Stimulated activated CD4-positive, alpha-beta T cell treated with anti-CD3 and anti-CD28 coated beads, Interleukin-1b, Interleukin-23, amount 100 ng/mL, for 4 hours (primary cell): ENCODE data around the gene PIR.

ENCODE experiments used
- DNase-seq, 2 donors: peaks; one replicate each; pipeline ENCODE4 v3.0.0-alpha.2; 2020; ENCODE audit warnings: low read depth in 2 of 2

PIR gene

GRCh38 chrX:15483891-15484290 lies 9.2 kb downstream of the PIR start:
- DNase-seq = no peak

- DNase-seq = no peak
Measured at GRCh38 chrX:15475486-15475885, 17.6 kb downstream of the PIR start.

GRCh38 chrX:15475021-15475420 lies 18.1 kb downstream of the PIR start:
- no peak for DNase-seq

GRCh38 chrX:15474028-15474427 lies 19.1 kb downstream of the PIR start:
- no peak for DNase-seq

GRCh38 chrX:15472531-15472930 lies 20.6 kb downstream of the PIR start:
- DNase-seq = no peak

- DNase-seq = peak; percentile 24 to 37
Measured at GRCh38 chrX:15471028-15471427, 22.1 kb downstream of the PIR start.

DNA sequence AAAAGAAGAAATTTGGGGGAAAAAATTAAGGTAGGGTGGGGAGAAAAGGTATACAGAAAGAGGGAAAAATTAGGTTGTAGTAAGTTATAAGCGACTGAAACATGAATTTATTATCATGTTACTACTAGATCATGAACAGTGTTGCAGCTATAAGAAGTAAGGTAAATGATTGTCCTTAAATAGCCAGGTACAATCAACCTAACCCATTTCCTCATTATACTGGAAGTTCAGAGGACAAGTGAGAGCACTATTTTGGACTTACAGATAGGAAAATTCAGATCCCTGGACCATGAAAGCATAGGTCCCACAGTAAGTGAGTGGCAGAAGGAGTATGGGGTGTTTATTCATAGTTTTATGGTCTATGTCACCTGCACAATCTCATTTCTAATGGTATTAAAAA lies 23.5 kb downstream of the PIR start:
- no peak for DNase-seq

- no peak for DNase-seq
Measured at GRCh38 chrX:15468036-15468435, 25.1 kb downstream of the PIR start.

DNA sequence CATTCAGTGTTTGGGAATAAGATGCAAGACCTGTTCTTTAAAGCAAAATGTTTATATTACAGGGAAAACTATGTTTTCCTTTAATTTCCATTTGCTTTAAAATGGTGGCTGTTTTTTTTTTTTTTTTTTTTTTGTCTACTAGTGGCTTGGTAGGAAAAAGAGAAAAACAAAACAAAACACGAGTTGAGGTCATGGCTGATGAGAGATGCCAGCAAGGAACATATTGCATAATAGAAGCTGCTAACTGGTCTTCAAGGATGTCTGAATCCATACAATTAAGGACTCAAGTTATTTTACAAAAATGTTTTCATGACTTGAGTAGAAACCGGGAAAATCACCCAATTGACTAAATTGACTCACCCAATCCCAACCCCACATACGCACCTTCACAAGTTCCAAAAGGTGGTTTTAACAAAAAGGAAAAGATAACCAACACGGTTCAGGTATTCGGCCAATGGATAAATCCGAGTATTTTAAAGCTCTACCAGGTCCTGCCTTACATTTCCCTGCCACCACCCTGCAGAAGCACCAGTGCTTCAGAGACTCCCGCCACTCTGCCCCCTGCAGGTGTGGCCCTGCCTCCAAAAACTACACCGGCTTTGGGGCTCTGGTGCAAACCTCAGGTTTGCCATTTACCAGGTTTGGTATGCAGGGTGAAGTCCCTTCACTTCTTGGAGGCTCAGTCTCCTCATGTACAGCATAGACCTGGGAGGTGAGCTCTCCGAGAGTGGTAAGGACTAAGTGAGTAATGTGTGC lies 27.1 kb downstream of the PIR start:
- no peak for DNase-seq

- DNase-seq = no peak
Measured at GRCh38 chrX:15465347-15465746, 27.8 kb downstream of the PIR start.

- no peak for DNase-seq
Measured at GRCh38 chrX:15464704-15465103, 28.4 kb downstream of the PIR start.

GRCh38 chrX:15451913-15452312 lies 41.2 kb downstream of the PIR start:
- no peak for DNase-seq

DNA sequence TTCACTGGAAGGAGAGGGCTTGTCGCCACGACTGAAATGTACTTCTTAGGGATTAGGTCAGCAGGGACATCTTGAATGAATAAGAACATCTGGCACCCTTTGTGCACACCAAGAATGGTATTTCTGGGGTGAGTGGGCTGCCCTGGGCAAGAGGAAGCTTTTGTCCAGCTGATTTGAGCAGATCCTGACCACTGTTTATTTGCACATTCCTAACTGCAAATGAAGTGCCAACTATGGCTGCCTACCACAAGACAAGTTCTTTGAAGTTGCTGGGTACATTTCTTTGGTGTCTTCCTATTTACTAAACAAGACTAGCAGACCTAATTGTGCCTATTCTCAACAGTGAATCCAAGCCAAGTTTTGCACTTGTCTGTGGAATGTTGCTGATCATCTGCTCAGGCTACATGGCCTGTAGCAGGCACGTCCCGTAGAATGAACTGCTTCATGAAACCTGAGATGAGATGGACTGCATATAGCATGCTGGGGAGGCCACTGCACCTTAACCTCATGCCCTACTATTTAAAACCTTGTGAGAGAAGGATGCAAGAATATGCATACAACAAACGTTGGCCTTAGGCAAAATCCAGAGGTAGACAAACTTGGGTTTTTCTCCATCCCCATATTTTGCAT lies 45.0 kb downstream of the PIR start:
- no peak for DNase-seq

- DNase-seq = no peak
Measured at GRCh38 chrX:15441464-15441863, 51.7 kb downstream of the PIR start.

- DNase-seq = no peak
Measured at GRCh38 chrX:15438332-15438731, 54.8 kb downstream of the PIR start.

GRCh38 chrX:15437724-15438123 lies 55.4 kb downstream of the PIR start:
- no peak for DNase-seq

DNA sequence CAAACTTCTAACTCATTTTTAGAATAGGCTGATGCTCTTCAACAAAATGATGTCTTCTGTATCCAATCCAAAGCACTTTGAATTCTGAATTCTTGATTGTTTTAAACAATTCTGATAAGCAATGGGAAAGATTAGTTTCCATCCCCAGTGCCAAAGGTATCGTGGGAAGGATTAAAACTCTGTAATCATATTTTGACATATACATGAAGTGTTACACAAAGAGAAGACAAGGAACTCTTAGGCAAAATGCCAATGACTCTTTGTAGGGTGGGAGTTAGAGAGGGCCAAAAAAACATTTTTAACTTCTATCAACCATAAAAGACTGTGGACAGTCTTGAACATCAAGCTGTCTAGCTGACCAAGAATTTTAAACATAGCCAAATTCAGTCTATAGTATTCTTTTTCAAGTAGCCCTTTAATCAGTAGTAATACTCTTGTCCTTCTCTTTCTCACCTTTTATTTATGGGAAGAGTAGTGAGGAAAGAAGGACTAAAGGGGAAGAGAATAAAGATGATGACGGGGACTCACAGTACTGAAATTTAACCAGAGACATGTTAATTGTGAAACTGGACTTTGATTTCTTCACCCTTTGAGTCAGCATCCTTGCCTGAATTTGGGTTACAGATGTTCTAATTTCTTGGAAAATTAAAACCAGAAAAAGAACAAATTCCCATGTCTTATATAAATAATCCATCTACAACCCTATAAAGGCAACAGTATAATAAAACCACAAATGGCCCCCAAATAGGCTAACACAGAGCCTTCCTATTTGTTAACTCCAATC lies 57.1 kb downstream of the PIR start:
- DNase-seq = no peak

DNA sequence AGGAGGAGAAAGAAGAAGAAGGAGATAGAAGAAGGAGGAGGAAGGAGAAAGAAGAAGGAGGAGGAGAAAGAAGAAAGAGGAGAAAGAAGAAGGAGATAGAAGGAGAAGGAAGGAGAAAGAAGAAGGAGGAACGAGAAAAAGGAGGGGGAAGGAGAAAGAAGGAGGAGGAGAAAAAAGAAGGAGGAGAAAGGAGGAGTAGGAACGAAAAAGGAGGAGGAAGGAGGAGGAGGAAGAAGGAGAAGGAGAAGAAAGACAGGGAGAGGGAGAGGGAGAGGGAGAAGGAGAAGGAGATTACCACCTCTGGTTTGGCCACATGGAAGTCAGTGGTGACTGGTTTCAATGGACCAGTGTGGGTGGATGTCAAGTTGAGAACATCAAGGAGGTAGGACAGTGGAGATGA lies 58.9 kb downstream of the PIR start:
- DNase-seq = no peak

GRCh38 chrX:15430584-15430983 lies 62.5 kb downstream of the PIR start:
- no peak for DNase-seq

GRCh38 chrX:15430076-15430475 lies 63.1 kb downstream of the PIR start:
- DNase-seq = no peak

GRCh38 chrX:15425024-15425423 lies 68.1 kb downstream of the PIR start:
- no peak for DNase-seq

GRCh38 chrX:15418707-15419181 lies 74.4 kb downstream of the PIR start:
- no peak for DNase-seq
